GM12878 (cell line): ENCODE results near the gene PTTG2.

Experiments
- ASH2L ChIP-seq: fragments of 300-600, 200-600 bp; sonication (generic); IDR thresholded peaks from 2 replicates; pipeline ENCODE4 v1.6.1; 2017; ENCODE audit warnings: low read depth, mild to moderate bottlenecking, borderline replicate concordance
- BACH1 ChIP-seq: fragments of 450-650 bp; IDR thresholded peaks from 2 replicates; pipeline ENCODE4 v1.6.1; 2017; ENCODE audit warnings: mild to moderate bottlenecking, borderline replicate concordance
- BRCA1 ChIP-seq: IDR thresholded peaks from 2 replicates; pipeline ENCODE4 v1.6.1; 2011; ENCODE audit warnings: low read depth, low read length, improper control_type of control experiment
- EP300 ChIP-seq, 2 experiments: fragments of 150-350 bp in 1 of 2; IDR thresholded peaks; 2 replicates each; pipeline ENCODE4 v1.6.1; 2011 to 2012; ENCODE audit warnings: low read depth in 2 of 2, low read length in 2 of 2, borderline replicate concordance in 1 of 2, improper control_type of control experiment in 1 of 2, inconsistent platforms in 1 of 2; ENCODE audit not compliant: control insufficient read depth in 1 of 2
- NFYB ChIP-seq: IDR thresholded peaks from 2 replicates; pipeline ENCODE4 v1.6.1; 2011; ENCODE audit warnings: low read depth, mild to moderate bottlenecking, low read length, improper control_type of control experiment, moderate library complexity; ENCODE audit not compliant: insufficient read depth
- POLR2A ChIP-seq: IDR thresholded peaks from 2 replicates; pipeline ENCODE4 v1.6.1; 2011; ENCODE audit warnings: low read depth, mild to moderate bottlenecking, low read length
- RAD51 ChIP-seq: fragments of 450-650 bp; IDR thresholded peaks from 2 replicates; pipeline ENCODE4 v1.6.1; 2016; ENCODE audit warnings: moderate library complexity, mild to moderate bottlenecking, inconsistent platforms
- RBBP5 ChIP-seq: fragments of 200-600 bp; sonication (generic); conservative IDR thresholded peaks from 2 replicates; pipeline ENCODE4 v1.6.1; 2016
- RCOR1 ChIP-seq: conservative IDR thresholded peaks from 2 replicates; pipeline ENCODE4 v1.6.1; 2012; ENCODE audit warnings: low read depth, low read length, improper control_type of control experiment
- SMAD1 ChIP-seq: fragments of 450-650 bp; IDR thresholded peaks from 2 replicates; pipeline ENCODE4 v1.6.1; 2018; ENCODE audit warnings: mild to moderate bottlenecking, low read depth; ENCODE audit not compliant: partially characterized antibody
- TF ChIP-seq, protein P1 (sequence below): fragments of 150-350 bp; IDR thresholded peaks from 2 replicates; pipeline ENCODE4 v1.6.1; 2016; ENCODE audit warnings: low read depth, low read length
- TF ChIP-seq, protein P2 (sequence below): IDR thresholded peaks from 2 replicates; pipeline ENCODE4 v1.6.1; 2012; ENCODE audit warnings: low read length, inconsistent platforms
- TF ChIP-seq, protein P3 (sequence below), 3 experiments: IDR thresholded peaks in 2 of 3; conservative IDR thresholded peaks in 1 of 3; 2 replicates each; pipeline ENCODE4 v1.5.1; 2011; ENCODE audit warnings: low read depth in 3 of 3, low read length in 3 of 3, mild to moderate bottlenecking in 3 of 3, control low read depth in 2 of 3, moderate library complexity in 2 of 3, inconsistent platforms in 1 of 3, mixed read lengths in 1 of 3; ENCODE audit not compliant: control insufficient read depth in 2 of 3, insufficient read depth in 1 of 3; ENCODE audit errors: extremely low read depth in 1 of 3
- TF ChIP-seq, protein P4 (sequence below): fragments of 450-650 bp; IDR thresholded peaks from 2 replicates; pipeline ENCODE4 v1.6.1; 2017; ENCODE audit warnings: mild to moderate bottlenecking, moderate library complexity

DNA sequence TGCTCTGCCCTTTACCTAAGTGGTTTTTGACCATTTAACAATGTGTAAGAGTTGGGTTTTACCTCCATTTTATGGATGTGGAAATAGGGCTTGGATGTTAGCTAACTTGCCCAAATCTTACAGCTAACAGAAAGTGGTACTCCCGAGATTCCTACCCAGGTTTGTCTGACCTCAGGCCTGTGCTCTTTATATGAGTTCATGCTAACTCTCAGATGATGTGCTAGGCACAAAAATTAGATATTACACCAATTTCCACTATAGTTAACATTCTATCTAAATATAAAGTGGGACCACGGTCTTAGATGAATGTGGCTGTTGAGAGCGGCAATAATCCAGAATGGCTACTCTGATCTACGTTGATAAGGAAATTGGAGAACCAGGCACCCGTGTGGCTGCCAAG lies at the start of gene PTTG2:
- no peak for TF ChIP-seq ASH2L
- TF ChIP-seq, protein P1, sequence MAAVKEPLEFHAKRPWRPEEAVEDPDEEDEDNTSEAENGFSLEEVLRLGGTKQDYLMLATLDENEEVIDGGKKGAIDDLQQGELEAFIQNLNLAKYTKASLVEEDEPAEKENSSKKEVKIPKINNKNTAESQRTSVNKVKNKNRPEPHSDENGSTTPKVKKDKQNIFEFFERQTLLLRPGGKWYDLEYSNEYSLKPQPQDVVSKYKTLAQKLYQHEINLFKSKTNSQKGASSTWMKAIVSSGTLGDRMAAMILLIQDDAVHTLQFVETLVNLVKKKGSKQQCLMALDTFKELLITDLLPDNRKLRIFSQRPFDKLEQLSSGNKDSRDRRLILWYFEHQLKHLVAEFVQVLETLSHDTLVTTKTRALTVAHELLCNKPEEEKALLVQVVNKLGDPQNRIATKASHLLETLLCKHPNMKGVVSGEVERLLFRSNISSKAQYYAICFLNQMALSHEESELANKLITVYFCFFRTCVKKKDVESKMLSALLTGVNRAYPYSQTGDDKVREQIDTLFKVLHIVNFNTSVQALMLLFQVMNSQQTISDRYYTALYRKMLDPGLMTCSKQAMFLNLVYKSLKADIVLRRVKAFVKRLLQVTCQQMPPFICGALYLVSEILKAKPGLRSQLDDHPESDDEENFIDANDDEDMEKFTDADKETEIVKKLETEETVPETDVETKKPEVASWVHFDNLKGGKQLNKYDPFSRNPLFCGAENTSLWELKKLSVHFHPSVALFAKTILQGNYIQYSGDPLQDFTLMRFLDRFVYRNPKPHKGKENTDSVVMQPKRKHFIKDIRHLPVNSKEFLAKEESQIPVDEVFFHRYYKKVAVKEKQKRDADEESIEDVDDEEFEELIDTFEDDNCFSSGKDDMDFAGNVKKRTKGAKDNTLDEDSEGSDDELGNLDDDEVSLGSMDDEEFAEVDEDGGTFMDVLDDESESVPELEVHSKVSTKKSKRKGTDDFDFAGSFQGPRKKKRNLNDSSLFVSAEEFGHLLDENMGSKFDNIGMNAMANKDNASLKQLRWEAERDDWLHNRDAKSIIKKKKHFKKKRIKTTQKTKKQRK: no peak
- TF ChIP-seq, protein P2, sequence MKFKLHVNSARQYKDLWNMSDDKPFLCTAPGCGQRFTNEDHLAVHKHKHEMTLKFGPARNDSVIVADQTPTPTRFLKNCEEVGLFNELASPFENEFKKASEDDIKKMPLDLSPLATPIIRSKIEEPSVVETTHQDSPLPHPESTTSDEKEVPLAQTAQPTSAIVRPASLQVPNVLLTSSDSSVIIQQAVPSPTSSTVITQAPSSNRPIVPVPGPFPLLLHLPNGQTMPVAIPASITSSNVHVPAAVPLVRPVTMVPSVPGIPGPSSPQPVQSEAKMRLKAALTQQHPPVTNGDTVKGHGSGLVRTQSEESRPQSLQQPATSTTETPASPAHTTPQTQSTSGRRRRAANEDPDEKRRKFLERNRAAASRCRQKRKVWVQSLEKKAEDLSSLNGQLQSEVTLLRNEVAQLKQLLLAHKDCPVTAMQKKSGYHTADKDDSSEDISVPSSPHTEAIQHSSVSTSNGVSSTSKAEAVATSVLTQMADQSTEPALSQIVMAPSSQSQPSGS: no peak
- TF ChIP-seq EP300 (IDR thresholded peaks at IDR 0.05; ENCODE audit: borderline replicate concordance in 1 of 2, control insufficient read depth in 1 of 2, low read depth in 2 of 2, low read length in 2 of 2): no peak
- no peak for TF ChIP-seq POLR2A
- TF ChIP-seq SMAD1: no peak
- TF ChIP-seq BACH1: no peak
- TF ChIP-seq, protein P3, sequence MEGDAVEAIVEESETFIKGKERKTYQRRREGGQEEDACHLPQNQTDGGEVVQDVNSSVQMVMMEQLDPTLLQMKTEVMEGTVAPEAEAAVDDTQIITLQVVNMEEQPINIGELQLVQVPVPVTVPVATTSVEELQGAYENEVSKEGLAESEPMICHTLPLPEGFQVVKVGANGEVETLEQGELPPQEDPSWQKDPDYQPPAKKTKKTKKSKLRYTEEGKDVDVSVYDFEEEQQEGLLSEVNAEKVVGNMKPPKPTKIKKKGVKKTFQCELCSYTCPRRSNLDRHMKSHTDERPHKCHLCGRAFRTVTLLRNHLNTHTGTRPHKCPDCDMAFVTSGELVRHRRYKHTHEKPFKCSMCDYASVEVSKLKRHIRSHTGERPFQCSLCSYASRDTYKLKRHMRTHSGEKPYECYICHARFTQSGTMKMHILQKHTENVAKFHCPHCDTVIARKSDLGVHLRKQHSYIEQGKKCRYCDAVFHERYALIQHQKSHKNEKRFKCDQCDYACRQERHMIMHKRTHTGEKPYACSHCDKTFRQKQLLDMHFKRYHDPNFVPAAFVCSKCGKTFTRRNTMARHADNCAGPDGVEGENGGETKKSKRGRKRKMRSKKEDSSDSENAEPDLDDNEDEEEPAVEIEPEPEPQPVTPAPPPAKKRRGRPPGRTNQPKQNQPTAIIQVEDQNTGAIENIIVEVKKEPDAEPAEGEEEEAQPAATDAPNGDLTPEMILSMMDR (IDR thresholded peaks at IDR 0.05 in 2 of 3, conservative IDR thresholded peaks at IDR 0.05 in 1 of 3; ENCODE audit: control insufficient read depth in 2 of 3, extremely low read depth in 1 of 3, insufficient read depth in 1 of 3, low read depth in 3 of 3, low read length in 3 of 3): no peak
- TF ChIP-seq RAD51: no peak
- TF ChIP-seq BRCA1: no peak
- TF ChIP-seq, protein P4, sequence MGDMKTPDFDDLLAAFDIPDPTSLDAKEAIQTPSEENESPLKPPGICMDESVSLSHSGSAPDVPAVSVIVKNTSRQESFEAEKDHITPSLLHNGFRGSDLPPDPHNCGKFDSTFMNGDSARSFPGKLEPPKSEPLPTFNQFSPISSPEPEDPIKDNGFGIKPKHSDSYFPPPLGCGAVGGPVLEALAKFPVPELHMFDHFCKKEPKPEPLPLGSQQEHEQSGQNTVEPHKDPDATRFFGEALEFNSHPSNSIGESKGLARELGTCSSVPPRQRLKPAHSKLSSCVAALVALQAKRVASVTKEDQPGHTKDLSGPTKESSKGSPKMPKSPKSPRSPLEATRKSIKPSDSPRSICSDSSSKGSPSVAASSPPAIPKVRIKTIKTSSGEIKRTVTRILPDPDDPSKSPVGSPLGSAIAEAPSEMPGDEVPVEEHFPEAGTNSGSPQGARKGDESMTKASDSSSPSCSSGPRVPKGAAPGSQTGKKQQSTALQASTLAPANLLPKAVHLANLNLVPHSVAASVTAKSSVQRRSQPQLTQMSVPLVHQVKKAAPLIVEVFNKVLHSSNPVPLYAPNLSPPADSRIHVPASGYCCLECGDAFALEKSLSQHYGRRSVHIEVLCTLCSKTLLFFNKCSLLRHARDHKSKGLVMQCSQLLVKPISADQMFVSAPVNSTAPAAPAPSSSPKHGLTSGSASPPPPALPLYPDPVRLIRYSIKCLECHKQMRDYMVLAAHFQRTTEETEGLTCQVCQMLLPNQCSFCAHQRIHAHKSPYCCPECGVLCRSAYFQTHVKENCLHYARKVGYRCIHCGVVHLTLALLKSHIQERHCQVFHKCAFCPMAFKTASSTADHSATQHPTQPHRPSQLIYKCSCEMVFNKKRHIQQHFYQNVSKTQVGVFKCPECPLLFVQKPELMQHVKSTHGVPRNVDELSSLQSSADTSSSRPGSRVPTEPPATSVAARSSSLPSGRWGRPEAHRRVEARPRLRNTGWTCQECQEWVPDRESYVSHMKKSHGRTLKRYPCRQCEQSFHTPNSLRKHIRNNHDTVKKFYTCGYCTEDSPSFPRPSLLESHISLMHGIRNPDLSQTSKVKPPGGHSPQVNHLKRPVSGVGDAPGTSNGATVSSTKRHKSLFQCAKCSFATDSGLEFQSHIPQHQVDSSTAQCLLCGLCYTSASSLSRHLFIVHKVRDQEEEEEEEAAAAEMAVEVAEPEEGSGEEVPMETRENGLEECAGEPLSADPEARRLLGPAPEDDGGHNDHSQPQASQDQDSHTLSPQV: no peak
- TF ChIP-seq RCOR1: no peak
- TF ChIP-seq NFYB: no peak
- TF ChIP-seq RBBP5: no peak
